Ascending aorta (tissue), 2 donors: ENCODE results near the gene SVOPL. TPM values are rescaled to one million over a fixed set of nuclear protein-coding genes. Genes with fewer than 3 reads are reported as not detected.

ENCODE experiments used
- DNase-seq, 2 donors: peaks; one replicate each; pipeline ENCODE4 v3.0.0-alpha.2; 2019; ENCODE audit warnings: low spot score in 2 of 2
- H3K27ac ChIP-seq, 2 donors: fragments of 200-600 bp; sonication (generic); one replicate each; pipeline ENCODE4 v1.5.1; 2016 to 2017; ENCODE audit warnings: mild to moderate bottlenecking in 1 of 2
- H3K27me3 ChIP-seq: fragments of 200-600 bp; sonication (generic); one replicate; pipeline ENCODE4 v1.5.1; 2017
- H3K36me3 ChIP-seq, 2 donors: fragments of 200-600 bp; sonication (generic); one replicate each; pipeline ENCODE4 v1.5.1; 2016
- H3K4me1 ChIP-seq, 2 donors: fragments of 200-600 bp; sonication (generic); one replicate each; pipeline ENCODE4 v1.5.1; 2016 to 2017; ENCODE audit warnings: mild to moderate bottlenecking in 1 of 2
- H3K4me3 ChIP-seq, 2 donors: fragments of 200-600 bp; sonication (generic); one replicate each; pipeline ENCODE4 v1.5.1; 2016 to 2017; ENCODE audit warnings: mild to moderate bottlenecking in 1 of 2
- H3K9me3 ChIP-seq, 2 donors: fragments of 200-600 bp; sonication (generic); one replicate each; pipeline ENCODE4 v1.5.1; 2016
- CTCF ChIP-seq, 3 experiments: fragments of 200-600 bp in 2 of 3; fragments of 450-650 bp in 1 of 3; sonication (generic) in 2 of 3; IDR thresholded peaks; one replicate each; pipeline ENCODE4 v1.5.1; 2016 to 2019; ENCODE audit warnings: antibody characterized with exemption in 3 of 3, mild to moderate bottlenecking in 1 of 3, moderate library complexity in 1 of 3
- intact Hi-C: fragments of 100-400 bp; cut with DNase I; formaldehyde crosslinking; loops from one replicate; pipeline ENCODE4 v1.15.1; 2023
- total RNA-seq: library from RNA; depleted of rRNA; stranded (reverse); fragments of >200 nt; gene quantifications from one replicate; pipeline ENCODE4 v1.1.0, GENCODE V29; 2016

The SVOPL gene
- total RNA-seq, 1 donor from 2014 or later = not detected

- Histone ChIP-seq H3K27ac (no peak overlapping the region), H3K36me3 (peaks cover 59 to 95% of the 10 kb centered on the region in 2 donors), H3K4me1 (no peaks in the 10 kb centered on the region), H3K9me3 (peaks cover 19 to 38% of the 10 kb centered on the region in 2 donors), H3K27me3 (no peaks in the 10 kb centered on the region), H3K4me3 (no peak overlapping the region)
- TF ChIP-seq CTCF (IDR thresholded peaks at IDR 0.05) = no peak
- DNase-seq = no peak
- intact Hi-C loops = no loop called here
Observed at GRCh38 chr7:138563808-138564207, 137.4 kb downstream of the SVOPL start.

GRCh38 chr7:138559448-138559847 lies 141.7 kb downstream of the SVOPL start:
- no peak overlapping the region for H3K4me3 ChIP-seq
- peaks cover 23 to 38% of the 10 kb centered on the region in 2 donors for H3K9me3 ChIP-seq
- no peaks in the 10 kb centered on the region for H3K27me3 ChIP-seq
- H3K36me3 ChIP-seq = peaks cover 68 to 100% of the 10 kb centered on the region in 2 donors
- H3K4me1 ChIP-seq = no peaks in the 10 kb centered on the region
- TF ChIP-seq CTCF (IDR thresholded peaks at IDR 0.05) = no peak
- no peak overlapping the region for H3K27ac ChIP-seq
- intact Hi-C loops = no loop called here
- DNase-seq = no peak

- intact Hi-C loops = no loop called here
- TF ChIP-seq CTCF (IDR thresholded peaks at IDR 0.05) = no peak
- Histone ChIP-seq H3K4me3 (no peak overlapping the region), H3K27ac (no peak overlapping the region), H3K36me3 (peaks cover 75 to 99% of the 10 kb centered on the region in 2 donors), H3K9me3 (peaks cover 22 to 26% of the 10 kb centered on the region in 2 donors), H3K27me3 (no peaks in the 10 kb centered on the region), H3K4me1 (no peaks in the 10 kb centered on the region)
- no peak for DNase-seq
Observed at GRCh38 chr7:138556771-138557484, 144.2 kb downstream of the SVOPL start.

- intact Hi-C loops = no loop called here
- H3K9me3 ChIP-seq = peaks cover 22 to 26% of the 10 kb centered on the region in 2 donors
- no peak for TF ChIP-seq CTCF (IDR thresholded peaks at IDR 0.05)
- no peaks in the 10 kb centered on the region for H3K27me3 ChIP-seq
- H3K4me3 ChIP-seq = no peak overlapping the region
- DNase-seq = no peak
- H3K4me1 ChIP-seq = no peaks in the 10 kb centered on the region
- H3K36me3 ChIP-seq = peaks cover 76 to 99% of the 10 kb centered on the region in 2 donors
- H3K27ac ChIP-seq = no peak overlapping the region
Observed at GRCh38 chr7:138555684-138556083, 145.5 kb downstream of the SVOPL start.

- DNase-seq = no peak
- Histone ChIP-seq H3K9me3 (peaks cover 22 to 26% of the 10 kb centered on the region in 2 donors), H3K36me3 (peaks cover 67 to 90% of the 10 kb centered on the region in 2 donors), H3K27me3 (no peaks in the 10 kb centered on the region), H3K27ac (no peak overlapping the region), H3K4me3 (no peak overlapping the region), H3K4me1 (no peaks in the 10 kb centered on the region)
- TF ChIP-seq CTCF (IDR thresholded peaks at IDR 0.05) = no peak
- intact Hi-C loops = no loop called here
Observed at GRCh38 chr7:138554674-138555073, 146.5 kb downstream of the SVOPL start.
